Transverse colon (tissue), 4 donors: ENCODE data around the gene FAM170A. TPM values are rescaled to one million over a fixed set of nuclear protein-coding genes. Genes with fewer than 3 reads are reported as not detected.

Experiments
- DNase-seq: peaks from one replicate; pipeline ENCODE4 v3.0.0-alpha.2; 2019
- H3K27ac ChIP-seq, 4 donors: fragments of 200-600 bp; sonication (generic); 2 replicates each; pipeline ENCODE4 v1.5.1; 2016 to 2018; ENCODE audit warnings: inconsistent platforms in 4 of 4
- H3K27me3 ChIP-seq: fragments of 200-600 bp; sonication (generic); 2 replicates; pipeline ENCODE4 v1.5.1; 2017; ENCODE audit warnings: inconsistent platforms
- H3K36me3 ChIP-seq, 4 donors: fragments of 200-600 bp; sonication (generic); 2 replicates each; pipeline ENCODE4 v1.5.1; 2017 to 2019; ENCODE audit warnings: inconsistent platforms in 4 of 4
- H3K4me1 ChIP-seq, 4 donors: fragments of 200-600 bp; sonication (generic); 2 replicates each; pipeline ENCODE4 v1.5.1; 2017 to 2020; ENCODE audit warnings: inconsistent platforms in 4 of 4
- H3K4me3 ChIP-seq, 4 donors: fragments of 200-600 bp; sonication (generic); 1 replicate in 1 of 4; 2 replicates in 3 of 4; pipeline versions ENCODE4 v1.5.1 to v1.6.1; 2017 to 2019; ENCODE audit warnings: inconsistent platforms in 4 of 4
- H3K9me3 ChIP-seq, 2 donors: fragments of 200-600 bp; sonication (generic); 2 replicates each; pipeline ENCODE4 v1.5.1; 2017 to 2019; ENCODE audit warnings: inconsistent platforms in 2 of 2
- EP300 ChIP-seq: sonication (generic); formaldehyde crosslinking; IDR thresholded peaks from one replicate; pipeline ENCODE4 v1.6.1; 2017; ENCODE audit warnings: antibody characterized with exemption, low read depth
- POLR2A ChIP-seq: fragments of 450-650 bp; IDR thresholded peaks from one replicate; pipeline ENCODE4 v1.6.1; 2016; ENCODE audit warnings: antibody characterized with exemption, mild to moderate bottlenecking, moderate library complexity
- POLR2AphosphoS5 ChIP-seq, 3 donors: sonication (generic); formaldehyde crosslinking; IDR thresholded peaks; one replicate each; pipeline ENCODE4 v1.6.1; 2016; ENCODE audit warnings: antibody characterized with exemption in 3 of 3
- WGBS, 2 donors: methylation state at CpG; one replicate each; pipeline ENCODE4 v1.1.5; 2018; ENCODE audit warnings: low coverage in 1 of 2; 5-methylcytosine and 5-hydroxymethylcytosine counted together
- in situ Hi-C, 4 donors: fragments of 200-750 bp; cut with MboI; loops; one replicate each; pipeline versions ENCODE4 v1.15.0 to v1.15.1; 2017; ENCODE audit warnings: low sequenced_read_pairs in 3 of 4, low pct_ligation_motif_present in 1 of 4, low pct_unique_long_range_greater_than_20kb in 1 of 4
- intact Hi-C: fragments of 100-400 bp; cut with DNase I; formaldehyde crosslinking; loops from one replicate; pipeline ENCODE4 v1.15.1; 2023; ENCODE audit warnings: low total_unique reads
- total RNA-seq, 4 donors: library from RNA; depleted of rRNA; stranded (reverse); fragments of >200 nt; gene quantifications; one replicate each; pipeline ENCODE4 v1.1.0, GENCODE V29; 2016
- TF ChIP-seq, protein P1 (sequence below), 5 experiments: fragments of 200-600 bp in 3 of 5; fragments of 450-650 bp in 2 of 5; sonication (generic) in 3 of 5; IDR thresholded peaks; 1 replicate in 2 of 5; 2 replicates in 3 of 5; pipeline ENCODE4 v1.5.1; 2016 to 2017; ENCODE audit warnings: antibody characterized with exemption in 5 of 5, inconsistent platforms in 3 of 5, mild to moderate bottlenecking in 2 of 5, moderate library complexity in 1 of 5

FAM170A gene
- total RNA-seq, 4 donors from 2014 or later = not detected

GRCh38 chr5:119681734-119682133 is 52.4 kb downstream of the FAM170A start:
- Histone ChIP-seq H3K4me1 (no peaks in the 10 kb centered on the region), H3K4me3 (no peak overlapping the region), H3K9me3 (no peaks in the 10 kb centered on the region), H3K27me3 (no peaks in the 10 kb centered on the region), H3K36me3 (no peaks in the 10 kb centered on the region), H3K27ac (no peak overlapping the region)
- TF ChIP-seq EP300 (no peak), POLR2A (no peak), POLR2AphosphoS5 (IDR thresholded peaks at IDR 0.05) (no peak)
- TF ChIP-seq, protein P1, sequence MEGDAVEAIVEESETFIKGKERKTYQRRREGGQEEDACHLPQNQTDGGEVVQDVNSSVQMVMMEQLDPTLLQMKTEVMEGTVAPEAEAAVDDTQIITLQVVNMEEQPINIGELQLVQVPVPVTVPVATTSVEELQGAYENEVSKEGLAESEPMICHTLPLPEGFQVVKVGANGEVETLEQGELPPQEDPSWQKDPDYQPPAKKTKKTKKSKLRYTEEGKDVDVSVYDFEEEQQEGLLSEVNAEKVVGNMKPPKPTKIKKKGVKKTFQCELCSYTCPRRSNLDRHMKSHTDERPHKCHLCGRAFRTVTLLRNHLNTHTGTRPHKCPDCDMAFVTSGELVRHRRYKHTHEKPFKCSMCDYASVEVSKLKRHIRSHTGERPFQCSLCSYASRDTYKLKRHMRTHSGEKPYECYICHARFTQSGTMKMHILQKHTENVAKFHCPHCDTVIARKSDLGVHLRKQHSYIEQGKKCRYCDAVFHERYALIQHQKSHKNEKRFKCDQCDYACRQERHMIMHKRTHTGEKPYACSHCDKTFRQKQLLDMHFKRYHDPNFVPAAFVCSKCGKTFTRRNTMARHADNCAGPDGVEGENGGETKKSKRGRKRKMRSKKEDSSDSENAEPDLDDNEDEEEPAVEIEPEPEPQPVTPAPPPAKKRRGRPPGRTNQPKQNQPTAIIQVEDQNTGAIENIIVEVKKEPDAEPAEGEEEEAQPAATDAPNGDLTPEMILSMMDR (IDR thresholded peaks at IDR 0.05) = no peak
- in situ Hi-C loops (no loop called here), intact Hi-C loops (no loop called here)
- DNase-seq = no peak
- WGBS, 2 donors = 66 to 87% methylated on average over 2 of the region's 2 CpGs

DNA sequence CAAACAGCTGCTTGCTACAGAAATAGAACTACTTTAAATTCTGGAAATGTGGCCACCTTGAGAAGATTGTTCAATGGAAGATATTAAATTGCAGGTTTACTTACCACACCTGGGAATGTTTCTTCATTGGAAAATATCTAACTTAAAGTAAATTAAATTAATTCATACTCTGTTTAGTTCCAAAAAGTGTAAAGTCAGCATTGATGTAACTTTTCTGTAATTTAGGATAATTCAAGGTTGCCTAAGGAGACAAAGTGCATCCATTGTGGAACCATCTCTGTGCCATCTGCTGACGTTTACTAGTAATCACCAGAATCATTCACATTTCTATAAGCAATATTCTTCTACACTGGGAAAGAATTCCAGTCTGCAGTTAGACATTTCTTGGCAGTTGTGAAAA is 53.0 kb downstream of the FAM170A start:
- no peaks in the 10 kb centered on the region for H3K4me1 ChIP-seq
- 66 to 69% methylated on average over 1 of the region's 1 CpG for WGBS, 2 donors
- no peaks in the 10 kb centered on the region for H3K9me3 ChIP-seq
- intact Hi-C loops (no loop called here), in situ Hi-C loops (no loop called here)
- H3K27ac ChIP-seq = no peak overlapping the region
- TF ChIP-seq POLR2A = no peak
- no peak for TF ChIP-seq POLR2AphosphoS5 (IDR thresholded peaks at IDR 0.05)
- TF ChIP-seq, protein P1 (IDR thresholded peaks at IDR 0.05) = no peak
- no peak for TF ChIP-seq EP300
- H3K4me3 ChIP-seq = no peak overlapping the region
- no peaks in the 10 kb centered on the region for H3K36me3 ChIP-seq
- no peak for DNase-seq
- H3K27me3 ChIP-seq = no peaks in the 10 kb centered on the region

Other genes starting within 250 kb of the FAM170A start
- gene HSD17B4, start 177.1 kb upstream of the FAM170A start, total RNA-seq = 100 to 1,000 TPM; 105 to 224 (median 166) TPM